ENCODE results near the gene HEPN1.

DNA sequence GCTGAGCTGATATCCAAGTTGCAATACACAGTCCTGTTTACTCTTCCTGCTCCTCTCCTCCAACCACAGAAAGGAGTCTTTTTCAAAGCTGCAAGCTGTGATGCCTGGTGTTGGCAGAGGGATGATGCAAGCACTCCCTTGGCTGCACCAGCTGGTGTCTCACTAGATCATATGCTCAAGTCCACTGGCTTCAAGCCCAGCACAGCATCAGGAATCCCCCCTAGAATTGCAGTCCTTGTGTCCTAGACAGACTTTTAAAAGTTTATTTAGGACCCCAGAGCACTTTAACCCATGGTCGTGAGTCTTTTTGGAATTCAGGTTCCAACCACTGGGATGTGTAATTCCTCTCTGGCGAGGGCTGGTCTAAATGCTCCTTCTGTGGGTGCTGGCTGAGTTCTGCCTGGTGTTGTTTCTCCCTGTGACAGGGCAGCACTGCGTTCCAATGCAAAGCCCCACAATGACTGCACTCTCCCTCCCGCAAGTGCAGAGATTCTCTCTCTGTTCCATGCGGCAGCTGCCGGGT is 1.9 kb upstream of the HEPN1 start:
- no peak for TF ChIP-seq POLR2AphosphoS5 (IDR thresholded peaks at IDR 0.05; ENCODE audit: low read depth)
- TF ChIP-seq, protein P1, sequence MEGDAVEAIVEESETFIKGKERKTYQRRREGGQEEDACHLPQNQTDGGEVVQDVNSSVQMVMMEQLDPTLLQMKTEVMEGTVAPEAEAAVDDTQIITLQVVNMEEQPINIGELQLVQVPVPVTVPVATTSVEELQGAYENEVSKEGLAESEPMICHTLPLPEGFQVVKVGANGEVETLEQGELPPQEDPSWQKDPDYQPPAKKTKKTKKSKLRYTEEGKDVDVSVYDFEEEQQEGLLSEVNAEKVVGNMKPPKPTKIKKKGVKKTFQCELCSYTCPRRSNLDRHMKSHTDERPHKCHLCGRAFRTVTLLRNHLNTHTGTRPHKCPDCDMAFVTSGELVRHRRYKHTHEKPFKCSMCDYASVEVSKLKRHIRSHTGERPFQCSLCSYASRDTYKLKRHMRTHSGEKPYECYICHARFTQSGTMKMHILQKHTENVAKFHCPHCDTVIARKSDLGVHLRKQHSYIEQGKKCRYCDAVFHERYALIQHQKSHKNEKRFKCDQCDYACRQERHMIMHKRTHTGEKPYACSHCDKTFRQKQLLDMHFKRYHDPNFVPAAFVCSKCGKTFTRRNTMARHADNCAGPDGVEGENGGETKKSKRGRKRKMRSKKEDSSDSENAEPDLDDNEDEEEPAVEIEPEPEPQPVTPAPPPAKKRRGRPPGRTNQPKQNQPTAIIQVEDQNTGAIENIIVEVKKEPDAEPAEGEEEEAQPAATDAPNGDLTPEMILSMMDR (conservative IDR thresholded peaks at IDR 0.05; ENCODE audit: low read depth in 2 of 2), result no peak

Measured in GM23338 (cell line).